Epithelial cell of esophagus (primary cell): Measurements from ENCODE around the gene SIM2.

ENCODE experiments used
- DNase-seq: peaks from one replicate; pipeline ENCODE4 v3.0.0; 2010; ENCODE audit warnings: low read depth
- H3K4me3 ChIP-seq: 2 replicates; pipeline ENCODE4 v1.5.1; 2011; ENCODE audit warnings: mild to moderate bottlenecking, low read length, control low read depth
- CTCF ChIP-seq: IDR thresholded peaks from 2 replicates; pipeline ENCODE4 v1.5.1; 2011; ENCODE audit warnings: low read depth, mild to moderate bottlenecking, low read length, control low read depth, inconsistent platforms; ENCODE audit not compliant: insufficient read depth; ENCODE audit errors: missing control alignments

SIM2 gene

GRCh38 chr21:36773995-36774394 is 75.1 kb downstream of the SIM2 start:
- no peak for DNase-seq
- no peak overlapping the region for H3K4me3 ChIP-seq
- TF ChIP-seq CTCF: no peak

- H3K4me3 ChIP-seq: no peak overlapping the region
- TF ChIP-seq CTCF: no peak
- no peak for DNase-seq
Observed at GRCh38 chr21:36776981-36777617, 78.2 kb downstream of the SIM2 start.

GRCh38 chr21:36780861-36781260 is 81.9 kb downstream of the SIM2 start:
- no peak for TF ChIP-seq CTCF
- DNase-seq: peak; percentile 29
- no peak overlapping the region for H3K4me3 ChIP-seq

- no peak overlapping the region for H3K4me3 ChIP-seq
- DNase-seq: peak; percentile 92
- no peak for TF ChIP-seq CTCF
Observed at GRCh38 chr21:36783612-36784374, 84.9 kb downstream of the SIM2 start.

GRCh38 chr21:36784947-36785346 is 86.0 kb downstream of the SIM2 start:
- H3K4me3 ChIP-seq: no peak overlapping the region
- DNase-seq: peak; percentile 63
- TF ChIP-seq CTCF: no peak

- TF ChIP-seq CTCF: no peak
- no peak overlapping the region for H3K4me3 ChIP-seq
- no peak for DNase-seq
Observed at GRCh38 chr21:36785615-36786014, 86.7 kb downstream of the SIM2 start.

GRCh38 chr21:36786186-36786585 is 87.3 kb downstream of the SIM2 start:
- no peak overlapping the region for H3K4me3 ChIP-seq
- no peak for DNase-seq
- no peak for TF ChIP-seq CTCF
